HG02852 (cell line): Measurements from ENCODE around the gene ATL1.

ENCODE experiments used
- ATAC-seq: cut with Tn5 transposase; IDR thresholded peaks from one replicate; pipeline ENCODE4 v1.9.1; 2021; ENCODE audit warnings: mild to moderate bottlenecking, moderate library complexity; ENCODE audit not compliant: unreplicated experiment

Gene ATL1

GRCh38 chr14:50559990-50560930 is at the start of gene ATL1:
Gene ATL1 (plus strand): TSS chr14:50560145. CDS start chr14:50560266, 121 bp downstream.
- ATAC-seq = peak; percentile 70

GRCh38 chr14:50510157-50510556 is 49.8 kb upstream of the ATL1 start:
- no peak for ATAC-seq

- no peak for ATAC-seq
Observed at GRCh38 chr14:50512463-50512862, 47.5 kb upstream of the ATL1 start.

GRCh38 chr14:50516091-50516490 is 43.9 kb upstream of the ATL1 start:
- no peak for ATAC-seq

GRCh38 chr14:50520947-50521815 is 38.8 kb upstream of the ATL1 start:
- peak; percentile 67 for ATAC-seq

- ATAC-seq = peak; percentile 65
Observed at GRCh38 chr14:50521912-50522341, 38.0 kb upstream of the ATL1 start.

GRCh38 chr14:50523271-50524041 is 36.5 kb upstream of the ATL1 start:
- ATAC-seq = no peak

GRCh38 chr14:50524060-50524459 is 35.9 kb upstream of the ATL1 start:
- ATAC-seq = peak; percentile 44

- no peak for ATAC-seq
Observed at GRCh38 chr14:50524731-50525515, 35.0 kb upstream of the ATL1 start.

- no peak for ATAC-seq
Observed at GRCh38 chr14:50528000-50528399, 31.9 kb upstream of the ATL1 start.

- no peak for ATAC-seq
Observed at GRCh38 chr14:50529288-50530179, 30.4 kb upstream of the ATL1 start.

- no peak for ATAC-seq
Observed at GRCh38 chr14:50530358-50530757, 29.6 kb upstream of the ATL1 start.

GRCh38 chr14:50530794-50531365 is 29.1 kb upstream of the ATL1 start:
- no peak for ATAC-seq

- ATAC-seq = peak; percentile 25
Observed at GRCh38 chr14:50531595-50532501, 28.1 kb upstream of the ATL1 start.

GRCh38 chr14:50532502-50533240 is 27.3 kb upstream of the ATL1 start, which contains the start of gene MAP4K5:
Gene MAP4K5 (minus strand): TSS chr14:50532569. CDS start chr14:50532049, 520 bp downstream.
- peak; percentile 94 for ATAC-seq

- ATAC-seq = no peak
Observed at GRCh38 chr14:50533241-50533705, 26.7 kb upstream of the ATL1 start.

GRCh38 chr14:50533806-50534205 is 26.1 kb upstream of the ATL1 start:
- no peak for ATAC-seq
